ENCODE data around the gene CCDC174.
"Not testable (repeated sequence)": the region's sequence is repeated elsewhere in the genome, so short reads cannot be mapped to it uniquely, and the experiment has no call there.

The CCDC174 gene

DNA sequence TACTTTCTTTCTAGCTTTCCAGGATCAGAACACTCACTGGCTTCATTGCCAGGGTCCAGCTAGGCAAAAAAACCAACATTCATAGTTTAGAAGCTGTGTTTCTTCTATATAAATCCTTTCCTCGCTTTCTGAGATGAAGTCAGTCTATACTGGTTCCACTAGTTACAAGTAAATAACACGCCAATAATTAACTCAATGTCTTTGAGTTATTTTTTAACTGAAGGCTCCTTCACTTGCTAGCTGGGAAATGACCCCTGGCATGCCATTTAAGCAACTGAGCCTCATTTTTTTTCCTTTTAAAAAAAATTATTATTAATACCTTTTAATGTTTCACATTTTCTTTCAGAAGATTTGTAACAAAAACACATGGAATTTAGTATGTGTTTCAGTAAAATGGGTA is 2.1 kb upstream of the CCDC174 start:
- no peak for DNase-seq (ENCODE audit: extremely low read depth in 1 of 2, low read depth in 1 of 2)

DNA sequence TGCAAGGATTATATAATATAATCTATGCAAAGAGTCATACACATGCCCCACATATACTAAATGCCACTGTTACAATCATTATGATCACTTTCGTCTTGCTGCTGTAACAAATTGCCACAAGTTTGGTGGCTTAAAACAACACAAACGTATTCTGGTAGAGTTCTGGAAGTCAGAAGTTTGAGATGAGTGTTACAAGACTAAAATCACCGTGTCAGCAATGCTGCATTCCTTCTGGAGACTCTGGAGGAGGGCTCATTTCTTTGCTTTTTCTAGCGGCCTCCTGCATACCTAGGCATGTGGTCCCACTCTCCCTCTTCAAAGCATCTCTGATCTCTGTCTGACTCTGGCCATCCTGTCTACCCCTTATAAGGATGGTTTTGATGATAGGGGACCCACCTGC is 1.4 kb upstream of the CCDC174 start:
- DNase-seq (ENCODE audit: extremely low read depth in 1 of 2, low read depth in 1 of 2) = no peak

DNA sequence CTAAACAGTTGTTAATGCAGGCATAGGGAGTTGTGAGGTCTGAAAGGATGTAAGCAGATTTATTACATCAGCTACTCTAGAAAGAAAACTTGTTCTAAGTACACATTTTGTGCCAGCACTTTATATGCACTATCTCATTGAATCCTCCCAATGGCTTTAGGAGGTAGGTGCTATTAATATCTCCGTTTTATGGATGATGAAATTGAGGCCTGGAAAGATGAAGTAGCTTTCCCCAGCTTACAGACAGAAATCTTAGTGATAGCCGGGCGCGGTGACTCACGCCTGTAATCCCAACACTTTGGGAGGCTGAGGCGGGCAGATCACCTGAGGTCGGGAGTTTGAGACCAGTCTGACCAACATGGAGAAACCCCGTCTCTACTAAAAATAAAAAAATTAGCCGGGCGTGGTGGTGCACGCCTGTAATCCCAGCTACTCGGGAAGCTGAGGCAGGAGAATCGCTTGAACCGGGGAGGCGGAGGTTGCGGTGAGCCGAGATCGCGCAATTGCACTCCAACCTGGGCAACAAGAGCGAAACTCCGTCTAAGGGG is 872 bp downstream of the CCDC174 start:
- not testable (repeated sequence) for DNase-seq (ENCODE audit: extremely low read depth in 1 of 2, low read depth in 1 of 2)

DNA sequence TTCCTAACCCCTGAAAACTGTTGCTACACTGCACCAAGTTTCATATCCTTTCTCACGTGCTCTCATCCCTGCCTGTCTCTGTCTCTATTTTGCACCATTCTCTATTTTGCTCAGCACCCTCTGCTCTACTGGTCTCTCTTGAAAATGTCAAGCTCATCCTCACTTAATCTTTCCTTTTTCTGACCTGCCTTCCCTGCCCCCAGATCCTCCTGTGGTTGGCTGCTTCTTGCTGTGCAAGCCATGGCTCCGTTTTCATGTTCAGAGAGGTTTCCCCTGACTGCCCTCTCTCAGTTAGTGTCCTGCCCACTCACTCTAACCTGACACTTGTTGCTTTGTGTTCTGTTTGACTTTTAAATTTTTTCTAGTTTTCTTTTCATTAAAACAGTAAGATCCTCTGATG is 6.0 kb downstream of the CCDC174 start:
- DNase-seq (ENCODE audit: extremely low read depth in 1 of 2, low read depth in 1 of 2) = no peak

DNA sequence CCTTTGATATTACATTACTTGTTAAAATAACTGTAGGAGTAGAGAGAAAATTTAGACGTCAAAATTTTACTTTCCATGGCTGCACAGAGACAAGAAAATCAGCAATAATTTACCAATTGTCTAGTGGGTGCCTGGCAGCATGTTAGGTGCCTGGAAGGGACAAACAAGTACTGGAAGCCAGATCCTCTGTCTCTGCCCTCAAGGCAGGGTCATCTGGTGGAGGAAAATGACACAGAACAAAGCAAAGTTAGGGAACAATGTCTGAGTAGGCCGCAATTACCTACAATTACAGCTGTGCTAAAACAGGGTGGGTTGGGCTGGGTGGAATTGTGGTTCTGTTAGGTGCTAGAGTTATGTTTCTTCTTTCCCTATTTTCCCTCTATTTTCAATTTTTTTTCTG is 7.4 kb downstream of the CCDC174 start:
- DNase-seq (ENCODE audit: extremely low read depth in 1 of 2, low read depth in 1 of 2) = no peak

DNA sequence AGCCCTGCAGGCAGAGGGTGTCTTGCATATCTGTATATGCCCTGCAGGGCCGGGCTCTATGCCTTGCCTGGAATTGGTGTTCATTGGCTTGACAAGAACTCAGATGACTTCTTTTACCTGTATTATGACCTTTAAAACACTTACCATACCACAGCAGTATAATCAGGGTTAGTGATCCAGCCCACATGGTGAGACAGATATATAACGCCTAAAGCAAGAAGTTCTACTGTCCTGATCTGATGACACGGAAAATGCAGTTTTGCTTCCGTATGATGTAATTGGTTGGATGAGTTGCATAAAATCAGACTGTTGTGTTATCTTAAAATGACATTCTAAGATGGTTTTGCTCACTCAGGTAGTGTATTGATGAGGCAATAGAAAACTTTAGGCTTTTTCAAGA is 9.4 kb downstream of the CCDC174 start:
- DNase-seq (ENCODE audit: extremely low read depth in 1 of 2, low read depth in 1 of 2) = no peak

DNA sequence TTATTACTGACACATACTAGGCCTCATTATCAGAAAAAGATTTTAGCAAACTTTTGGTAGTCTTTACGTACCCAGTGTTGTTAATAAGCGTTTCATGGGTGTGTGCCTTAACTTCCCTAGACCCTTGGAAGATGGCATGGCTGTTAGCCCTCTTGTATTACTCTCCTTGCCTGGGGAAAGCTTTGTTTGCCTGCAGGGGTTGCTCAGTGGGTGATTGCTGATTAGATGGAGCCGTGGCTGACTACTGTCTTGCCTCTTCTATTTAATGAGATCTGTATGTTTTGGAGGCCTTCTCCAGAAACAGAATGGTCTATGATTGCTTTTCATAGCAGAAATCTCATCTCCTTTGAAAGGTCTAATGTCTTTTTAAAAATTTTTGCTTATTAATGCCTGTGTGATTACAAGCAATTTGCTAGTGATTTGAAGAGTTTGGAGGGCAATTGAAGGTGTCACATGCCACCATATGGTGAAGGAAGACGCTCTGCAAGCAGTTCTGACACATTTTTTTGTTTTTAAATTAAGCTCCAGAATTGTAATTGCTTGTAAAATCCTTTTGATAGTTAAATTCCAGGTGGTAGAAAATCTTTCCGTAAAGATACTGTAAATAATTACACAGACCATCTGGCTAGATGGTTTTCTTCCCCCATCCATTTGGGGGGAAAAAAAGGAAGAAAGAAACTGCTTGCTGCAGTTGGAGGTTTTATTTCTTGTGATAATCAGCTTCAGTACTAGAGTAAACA is 12.0 kb downstream of the CCDC174 start:
- DNase-seq (ENCODE audit: extremely low read depth in 1 of 2, low read depth in 1 of 2) = no peak

DNA sequence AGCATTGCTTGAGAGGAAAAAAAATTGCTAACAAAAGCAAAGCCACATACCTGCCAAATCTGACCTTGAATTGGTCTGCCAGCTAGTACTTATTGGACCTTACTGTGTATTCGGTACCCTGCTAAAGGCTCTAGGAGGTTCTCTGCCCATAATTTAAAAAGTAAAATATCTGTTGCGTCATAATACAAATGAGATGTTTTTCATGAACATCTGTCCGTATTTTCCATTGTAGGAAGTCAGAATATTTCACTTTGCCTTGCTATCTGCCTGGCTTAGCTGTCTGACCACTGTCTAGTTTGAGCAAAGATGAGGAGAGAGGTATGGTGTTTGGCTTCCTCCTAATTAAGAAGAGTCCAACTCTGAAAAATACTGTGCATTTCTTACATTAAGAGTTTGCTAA is 12.6 kb downstream of the CCDC174 start:
- no peak for DNase-seq (ENCODE audit: extremely low read depth in 1 of 2, low read depth in 1 of 2)

DNA sequence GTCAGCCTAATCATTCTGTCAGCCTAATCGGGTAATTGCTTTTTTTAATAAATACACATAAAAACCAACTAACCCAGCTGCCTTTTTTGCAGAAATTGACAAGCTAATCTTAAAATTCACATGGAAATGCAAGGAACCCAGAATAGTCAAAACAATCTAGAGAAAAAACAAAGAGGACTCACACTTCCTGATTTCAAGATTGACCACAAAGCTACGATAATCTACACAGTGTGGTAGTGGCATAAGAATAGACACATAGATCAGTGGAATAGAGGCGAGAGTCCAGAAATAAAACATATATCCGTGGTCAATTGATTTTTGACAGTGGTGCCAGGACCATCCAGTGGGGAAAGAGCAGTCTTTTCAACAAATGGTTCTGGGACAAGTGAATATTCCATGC is 21.0 kb downstream of the CCDC174 start:
- no peak for DNase-seq (ENCODE audit: extremely low read depth in 1 of 2, low read depth in 1 of 2)

DNA sequence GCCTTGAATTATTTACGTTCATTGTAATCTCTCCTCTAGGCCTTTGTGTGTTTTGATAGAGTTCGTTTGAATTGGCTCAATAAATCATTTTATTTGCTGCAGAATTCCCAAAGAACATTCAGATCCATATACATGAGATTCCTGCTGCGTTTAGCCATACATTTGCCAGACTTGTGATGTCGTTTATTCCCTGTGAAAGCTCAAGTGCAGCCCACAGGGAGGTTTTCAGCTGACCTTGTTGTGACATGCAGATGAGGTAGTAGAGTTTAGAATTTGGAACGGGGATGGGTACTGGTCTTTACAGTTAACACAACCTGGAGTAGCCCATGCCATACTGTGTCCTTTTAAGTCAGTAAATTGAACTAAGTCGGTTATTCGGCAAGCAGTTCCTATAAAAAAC is 23.3 kb downstream of the CCDC174 start, which contains the start of gene C3orf20:
TSS of gene C3orf20 (plus strand) at position 301 of the 400 bp plus-strand sequence. CDS start 7,573 bp downstream, outside the sequence.
- no peak for DNase-seq (ENCODE audit: extremely low read depth in 1 of 2, low read depth in 1 of 2)

DNA sequence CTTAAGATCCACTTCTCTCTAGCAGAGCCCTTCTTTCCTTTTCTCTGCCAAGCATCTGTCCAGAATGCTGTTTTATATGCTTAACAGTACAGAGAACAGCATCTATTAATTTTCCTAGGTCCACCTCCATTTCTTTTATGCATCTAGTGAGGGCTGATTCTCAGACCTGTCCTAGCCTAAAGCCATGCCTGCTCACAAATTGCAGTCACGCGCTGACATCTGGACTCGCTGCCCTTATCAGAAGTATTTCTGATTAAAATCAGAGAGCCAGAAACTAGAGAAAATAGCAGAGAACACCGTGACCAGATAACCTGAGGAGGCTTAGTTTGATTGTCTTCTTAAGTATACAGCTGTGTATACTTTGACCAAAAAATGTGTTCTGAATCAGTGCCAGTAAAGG is 25.3 kb downstream of the CCDC174 start:
- DNase-seq (ENCODE audit: extremely low read depth in 1 of 2, low read depth in 1 of 2) = no peak

DNA sequence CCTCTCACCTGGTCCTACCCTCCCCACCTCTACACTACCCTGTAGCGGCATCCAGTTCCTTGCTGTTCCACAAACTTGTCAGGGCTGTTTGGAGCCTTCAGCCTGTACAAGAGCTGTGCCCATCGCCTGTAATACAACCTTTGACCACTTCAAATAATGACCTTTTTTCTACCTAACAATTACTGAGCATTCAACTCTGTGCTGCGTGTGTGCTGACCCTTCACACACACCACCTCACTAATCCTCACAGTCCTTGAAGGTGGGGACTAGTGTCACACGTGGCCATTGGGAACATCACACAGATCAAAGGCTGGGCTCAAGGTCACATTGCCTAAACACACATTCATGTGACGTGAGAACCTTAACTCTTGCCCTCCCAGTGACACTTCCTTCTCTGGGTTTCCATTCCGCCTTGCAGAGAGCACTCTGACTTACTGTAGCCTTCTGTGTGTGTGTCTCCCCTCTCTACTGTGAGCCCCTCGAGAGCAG is 26.5 kb downstream of the CCDC174 start:
- DNase-seq (ENCODE audit: extremely low read depth in 1 of 2, low read depth in 1 of 2) = no peak

DNA sequence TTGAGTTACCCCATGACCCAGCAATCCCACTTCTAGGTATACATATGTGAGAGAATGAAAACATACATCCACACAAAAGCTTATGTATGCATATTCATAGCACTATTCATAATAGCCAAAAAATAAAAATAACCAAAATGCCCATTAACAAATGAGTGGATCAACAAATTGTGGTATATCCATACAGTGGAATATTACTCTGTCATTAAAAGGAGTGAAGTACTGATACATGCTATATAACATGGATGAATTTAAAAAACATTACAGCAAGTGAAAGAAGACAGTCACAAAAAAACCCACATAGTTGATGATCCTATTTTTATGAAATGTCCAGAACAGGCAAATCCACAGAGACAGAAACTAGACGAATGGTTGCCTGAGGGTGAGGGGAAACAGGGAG is 28.6 kb downstream of the CCDC174 start:
- no peak for DNase-seq (ENCODE audit: extremely low read depth in 1 of 2, low read depth in 1 of 2)

DNA sequence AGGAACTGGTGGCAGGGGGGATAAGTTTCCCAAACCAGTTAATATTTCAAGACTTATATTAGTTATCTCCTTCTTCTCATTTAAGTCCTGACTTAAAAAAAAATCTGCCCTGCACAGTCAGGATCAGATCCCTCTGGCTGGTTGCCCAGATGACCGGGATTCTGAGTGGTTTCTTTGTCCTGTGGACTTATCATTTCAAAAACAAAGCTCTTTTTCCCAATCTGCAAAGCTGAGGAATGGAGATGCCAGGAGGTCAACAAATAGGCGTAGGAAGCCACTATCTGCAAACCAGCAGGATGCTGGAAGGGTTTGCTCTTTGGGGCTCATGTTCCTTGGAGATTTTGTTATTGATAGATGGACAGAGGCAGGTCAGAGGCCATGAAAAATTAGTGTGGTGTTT is 29.2 kb downstream of the CCDC174 start:
- DNase-seq (ENCODE audit: extremely low read depth in 1 of 2, low read depth in 1 of 2) = no peak

DNA sequence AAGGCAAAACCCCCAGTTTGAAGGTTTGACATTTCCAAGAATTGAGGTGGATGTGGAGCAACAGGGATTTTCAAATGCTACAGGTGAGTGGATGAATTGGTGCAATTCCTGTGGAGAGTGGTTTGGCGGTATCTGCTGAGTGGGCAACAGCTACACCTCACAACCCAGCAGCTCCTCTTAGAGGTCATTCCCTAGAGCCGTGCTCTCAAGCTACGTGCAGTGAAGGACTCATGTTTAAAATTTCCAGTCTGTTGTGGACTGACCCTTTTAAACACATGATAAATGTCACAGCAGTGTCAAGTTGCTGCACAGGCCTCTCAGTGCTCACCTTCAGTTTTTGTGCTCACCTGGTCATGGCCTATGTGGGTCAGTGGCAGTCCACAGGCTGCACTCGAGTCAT is 32.9 kb downstream of the CCDC174 start:
- DNase-seq (ENCODE audit: extremely low read depth in 1 of 2, low read depth in 1 of 2) = no peak

DNA sequence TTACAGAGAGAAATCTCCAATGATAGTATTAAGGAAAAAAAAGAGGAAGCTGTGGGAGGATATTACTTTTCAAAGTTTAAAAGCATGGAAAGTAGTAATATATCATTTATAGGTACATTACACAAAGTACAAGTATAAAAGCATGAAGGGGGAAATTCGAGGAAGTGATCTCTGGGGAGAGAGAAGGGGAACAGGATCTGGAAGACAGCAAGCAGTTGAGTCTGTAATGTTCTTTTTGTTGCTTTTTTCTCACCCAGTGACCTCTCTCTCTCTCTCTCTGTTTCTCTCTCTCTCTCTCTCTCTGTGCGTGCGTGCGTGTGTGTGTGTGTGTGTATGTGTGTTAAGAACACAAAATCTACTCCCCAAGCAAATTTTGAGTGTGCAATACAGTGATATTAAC is 33.6 kb downstream of the CCDC174 start:
- no peak for DNase-seq (ENCODE audit: extremely low read depth in 1 of 2, low read depth in 1 of 2)

DNA sequence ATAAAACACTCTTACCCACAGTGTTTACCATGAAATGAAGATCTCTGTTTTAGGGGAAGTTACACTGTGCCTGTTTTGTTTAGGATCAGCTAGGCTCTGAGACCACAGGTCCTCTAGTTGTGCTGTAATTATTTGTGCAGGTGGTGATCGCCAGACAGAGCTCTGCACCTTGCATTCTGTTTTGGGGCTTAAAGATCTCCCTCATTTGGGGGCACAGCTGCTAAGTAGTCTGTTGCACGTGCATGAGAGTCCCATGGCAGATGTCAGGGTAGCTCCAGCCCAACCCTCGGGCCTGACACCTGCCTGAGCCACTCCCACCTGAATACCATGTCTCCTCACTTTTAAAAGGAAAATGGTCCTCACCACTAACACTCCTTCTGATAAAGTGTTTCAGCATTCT is 35.8 kb downstream of the CCDC174 start:
- no peak for DNase-seq (ENCODE audit: extremely low read depth in 1 of 2, low read depth in 1 of 2)

DNA sequence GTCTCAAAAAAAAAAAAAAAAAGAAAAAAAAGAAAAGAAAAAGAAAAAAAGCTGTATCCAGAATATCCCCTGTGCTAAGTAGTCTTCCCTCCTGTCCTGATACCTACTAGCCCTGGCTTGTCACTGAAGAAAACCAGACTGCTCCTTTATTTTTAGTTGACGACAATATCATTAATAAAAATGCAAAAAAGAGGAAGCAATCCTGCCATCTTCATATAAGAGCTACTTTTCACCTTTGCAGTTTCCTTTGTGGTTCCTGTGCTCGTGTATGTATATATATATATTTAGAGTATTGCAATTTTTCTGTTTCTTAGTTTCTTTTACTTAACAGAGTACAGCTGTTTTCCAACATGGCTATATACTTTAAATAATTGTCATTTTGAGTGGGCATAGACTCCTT is 37.0 kb downstream of the CCDC174 start:
- no peak for DNase-seq (ENCODE audit: extremely low read depth in 1 of 2, low read depth in 1 of 2)

DNA sequence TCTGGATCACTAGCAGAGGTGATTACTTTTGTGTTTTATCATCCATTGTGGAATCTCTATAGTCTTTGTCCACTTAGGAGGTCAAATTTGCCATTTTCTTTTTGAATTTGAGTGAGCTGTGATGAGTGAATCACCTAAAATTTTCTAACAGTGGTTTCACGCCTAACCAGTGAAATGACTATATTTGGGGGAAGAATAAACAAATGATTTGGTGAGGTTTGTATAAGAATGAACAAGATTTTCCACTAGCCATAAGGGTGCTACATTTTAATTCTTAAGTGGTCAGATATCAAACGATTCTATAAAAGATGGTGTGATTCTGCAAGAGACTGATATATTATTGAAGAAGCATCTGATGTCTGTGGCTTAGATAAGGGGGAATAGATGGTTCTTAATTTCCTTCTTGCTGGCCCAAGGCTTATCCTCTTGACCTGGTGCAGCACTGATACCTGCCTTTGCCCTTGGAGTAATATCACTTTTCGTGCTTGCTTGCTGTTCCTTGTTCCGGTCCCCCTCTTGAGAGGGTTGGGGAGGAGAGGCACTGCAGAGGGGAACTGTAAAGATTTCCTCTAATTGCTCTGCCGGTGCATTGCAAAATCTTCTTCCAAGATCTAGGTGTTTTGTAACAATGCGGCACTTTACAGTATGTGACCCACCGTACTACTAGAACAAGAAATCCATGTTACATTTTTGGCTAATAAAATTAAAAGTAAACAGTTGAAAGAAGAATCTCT is 37.9 kb downstream of the CCDC174 start:
- DNase-seq (ENCODE audit: extremely low read depth in 1 of 2, low read depth in 1 of 2) = no peak

DNA sequence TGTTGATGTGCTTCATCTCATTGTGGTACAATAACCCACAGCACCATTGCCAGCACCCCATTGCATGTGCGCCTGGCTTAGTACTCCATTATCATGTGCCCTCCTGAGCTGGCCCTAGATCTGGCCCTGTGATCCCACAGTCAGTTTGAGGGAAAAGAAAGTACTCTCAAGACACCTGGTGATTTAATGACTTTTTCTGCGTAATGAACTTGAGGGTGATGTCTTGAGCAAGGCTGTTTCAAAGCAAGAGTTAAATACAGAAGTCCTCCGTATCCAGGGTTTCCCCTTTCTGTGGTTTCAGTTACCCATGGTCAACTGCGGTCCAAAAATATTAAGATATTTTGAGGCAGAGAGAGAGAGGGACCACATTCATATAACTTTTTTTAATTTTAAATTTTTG is 39.7 kb downstream of the CCDC174 start:
- no peak for DNase-seq (ENCODE audit: extremely low read depth in 1 of 2, low read depth in 1 of 2)

DNA sequence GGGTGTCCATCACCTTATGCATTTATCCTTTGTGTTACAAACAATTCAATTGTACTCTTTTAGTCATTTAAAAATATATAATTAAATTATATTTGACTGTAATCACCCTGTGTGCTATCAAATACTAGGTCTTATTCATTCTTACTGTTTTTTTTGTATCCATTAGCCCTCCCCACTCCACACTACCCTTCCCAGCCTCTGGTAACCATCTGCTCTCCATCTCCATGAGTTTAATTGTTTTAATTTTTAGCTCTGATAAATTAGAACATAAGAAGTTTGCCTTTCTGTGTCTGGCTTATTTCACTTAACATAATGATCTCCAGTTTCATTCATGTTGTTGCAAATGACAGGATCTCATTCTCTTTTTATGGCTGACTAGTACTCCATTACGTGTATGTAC is 40.2 kb downstream of the CCDC174 start:
- no peak for DNase-seq (ENCODE audit: extremely low read depth in 1 of 2, low read depth in 1 of 2)

DNA sequence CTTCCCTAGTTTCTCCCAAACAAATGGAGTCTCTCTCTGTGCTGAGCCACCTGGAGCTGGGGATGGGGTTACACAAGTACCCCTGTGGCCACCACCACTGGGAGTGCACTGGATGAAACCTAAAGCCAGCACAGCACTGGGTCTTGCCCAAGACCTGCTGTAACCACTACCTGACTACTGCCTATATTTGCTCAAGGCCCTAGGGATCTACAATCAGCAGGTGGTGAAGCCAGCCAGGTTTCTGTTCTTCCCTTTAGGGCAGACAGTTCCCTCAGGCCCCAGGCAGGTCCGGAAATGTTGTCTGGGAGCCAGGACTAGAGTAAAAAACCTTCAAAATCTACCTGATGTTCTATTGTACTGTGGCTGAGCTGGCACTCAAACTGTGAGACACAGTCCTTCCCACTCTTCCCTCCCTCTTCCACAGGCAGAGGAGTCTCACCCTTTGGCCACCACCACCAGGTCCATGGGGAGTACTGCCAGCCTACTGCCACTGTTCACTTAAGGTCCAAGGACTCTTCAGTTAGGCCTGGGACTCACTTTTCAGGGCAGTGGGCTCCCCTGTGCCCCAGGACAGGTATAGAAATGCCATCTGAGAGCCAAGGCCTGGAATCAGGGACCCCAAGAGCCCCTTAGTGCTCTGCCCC is 47.2 kb downstream of the CCDC174 start:
- no peak for DNase-seq (ENCODE audit: extremely low read depth in 1 of 2, low read depth in 1 of 2)

Data from activated CD8-positive, alpha-beta memory T cell treated with anti-CD3 and anti-CD28 coated beads for 1 hour (primary cell).